Fibroblast of mammary gland (primary cell): Measurements from ENCODE around the gene TAGAP.
A peak's percentile ranks its signal among the peaks of the same experiment; 100 is the strongest.

Experiments used
- DNase-seq: peaks from one replicate; pipeline ENCODE4 v3.0.0-alpha.2; 2010; ENCODE audit warnings: low read depth
- H3K4me3 ChIP-seq: 2 replicates; pipeline ENCODE4 v1.5.1; 2011; ENCODE audit warnings: low read depth, mild to moderate bottlenecking, low read length, moderate library complexity; ENCODE audit not compliant: control insufficient read depth
- CTCF ChIP-seq: conservative IDR thresholded peaks from 2 replicates; pipeline ENCODE4 v1.5.1; 2011; ENCODE audit warnings: low read depth, low read length, inconsistent platforms; ENCODE audit not compliant: control insufficient read depth, insufficient read depth

The TAGAP gene

GRCh38 chr6:159071843-159072769 is 27.3 kb upstream of the TAGAP start:
- DNase-seq, result no peak

GRCh38 chr6:159068904-159069578 is 24.2 kb upstream of the TAGAP start:
- no peak overlapping the region for H3K4me3 ChIP-seq
- DNase-seq, result no peak
- no peak for TF ChIP-seq CTCF

More at GRCh38 chr6:159071843-159072769, 27.3 kb upstream of the TAGAP start:
- TF ChIP-seq CTCF, result no peak
- H3K4me3 ChIP-seq, result no peak overlapping the region

- peak; percentile 17 for DNase-seq
- H3K4me3 ChIP-seq, result no peak overlapping the region
- no peak for TF ChIP-seq CTCF
These were observed 22.5 kb upstream of the TAGAP start for GRCh38 chr6:159067334-159067733.

- no peak for TF ChIP-seq CTCF
These were observed 21.7 kb upstream of the TAGAP start for GRCh38 chr6:159066483-159066882.

GRCh38 chr6:159065759-159066329 is 21.1 kb upstream of the TAGAP start:
- TF ChIP-seq CTCF, result no peak
- H3K4me3 ChIP-seq, result no peak overlapping the region
- no peak for DNase-seq

More at GRCh38 chr6:159066483-159066882, 21.7 kb upstream of the TAGAP start:
- DNase-seq, result no peak
- no peak overlapping the region for H3K4me3 ChIP-seq

GRCh38 chr6:159065091-159065490 is 20.3 kb upstream of the TAGAP start:
- no peak for TF ChIP-seq CTCF

More at GRCh38 chr6:159065091-159065490, 20.3 kb upstream of the TAGAP start:
- no peak for DNase-seq
- H3K4me3 ChIP-seq, result no peak overlapping the region
